Stimulated activated CD4-positive, alpha-beta T cell treated with anti-CD3 and anti-CD28 coated beads, Interleukin-2, amount 100 ng/mL, for 4 hours (primary cell): ENCODE data around the gene SMARCA1.

Source experiments
- DNase-seq: peaks from one replicate; pipeline ENCODE4 v3.0.0-alpha.2; 2020; ENCODE audit warnings: low read depth

Gene SMARCA1

GRCh38 chrX:129461801-129462456 lies 61.4 kb downstream of the SMARCA1 start:
- DNase-seq = no peak

- DNase-seq = no peak
Measured at GRCh38 chrX:129452523-129452922, 70.8 kb downstream of the SMARCA1 start.

- DNase-seq = no peak
Measured at GRCh38 chrX:129450123-129450522, 73.2 kb downstream of the SMARCA1 start.

GRCh38 chrX:129449148-129449547 lies 74.1 kb downstream of the SMARCA1 start:
- no peak for DNase-seq

DNA sequence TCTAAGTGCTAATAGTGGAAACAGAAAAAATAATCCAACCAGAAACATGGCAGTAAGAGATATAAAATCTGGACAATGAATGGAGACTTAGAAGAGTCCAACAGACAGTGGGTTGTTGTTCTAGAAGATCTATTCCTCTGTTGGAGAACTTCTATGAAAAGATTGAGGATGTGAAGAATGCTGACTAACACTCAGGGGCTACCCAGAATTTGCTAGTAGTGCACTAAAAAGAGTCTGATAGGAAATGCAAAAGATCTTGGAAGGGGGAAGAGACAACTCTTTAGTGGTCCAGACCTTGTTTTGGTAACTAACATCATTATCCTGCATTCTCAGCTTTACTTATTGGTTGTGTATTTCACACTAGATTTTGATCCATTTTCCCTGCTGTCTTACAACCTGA lies 77.9 kb downstream of the SMARCA1 start:
- DNase-seq = no peak

- DNase-seq = no peak
Measured at GRCh38 chrX:129433945-129434344, 89.3 kb downstream of the SMARCA1 start.

- DNase-seq = no peak
Measured at GRCh38 chrX:129433461-129433860, 89.8 kb downstream of the SMARCA1 start.

DNA sequence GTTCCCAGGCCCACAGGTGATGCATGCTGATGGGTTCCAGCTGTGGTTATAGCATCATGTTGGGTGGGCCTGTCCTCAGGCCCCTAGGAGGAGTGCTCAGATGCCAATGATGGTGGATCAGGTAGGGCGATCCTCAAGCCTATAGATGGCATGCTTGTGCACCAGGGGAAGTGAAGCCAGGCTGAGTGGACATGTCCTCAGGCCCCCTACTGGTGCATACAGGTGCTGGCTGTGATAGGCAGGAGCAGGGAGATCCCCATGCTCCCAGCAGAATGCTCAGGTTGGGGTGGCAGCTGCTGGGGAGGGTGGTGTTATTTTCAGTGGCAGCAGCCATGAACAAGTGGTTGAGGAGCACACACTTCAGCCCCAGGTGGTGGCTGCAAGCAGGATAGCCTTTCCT lies 96.0 kb downstream of the SMARCA1 start:
- DNase-seq = no peak

GRCh38 chrX:129423191-129423590 lies 100.1 kb downstream of the SMARCA1 start:
- DNase-seq = no peak

GRCh38 chrX:129404670-129405008 lies 118.7 kb downstream of the SMARCA1 start:
- DNase-seq = no peak

GRCh38 chrX:129403974-129404669 lies 119.2 kb downstream of the SMARCA1 start:
- DNase-seq = no peak
